A549 (cell line): ENCODE data around the gene SLC1A2. TPM values are rescaled to one million over a fixed set of nuclear protein-coding genes. Genes with fewer than 3 reads are reported as not detected.

Experiments used
- ATAC-seq, 2 experiments: fragments of 200-7000 bp in 1 of 2; fragments of >200 bp in 1 of 2; cut with Nextera tagmentation in 1 of 2; cut with Tn5 transposase in 1 of 2; 3 replicates each; pipeline versions ENCODE4 v1.8.0 to v1.9.1; 2018 to 2020; ENCODE audit warnings: mild to moderate bottlenecking in 1 of 2, moderate library complexity in 1 of 2
- CTCF ChIA-PET: fragments of 300-600 bp; sonication (Branson Sonifier 250); formaldehyde crosslinking; extraction: SDS; loops from one replicate; lab custom pipeline; 2021; ENCODE audit warnings: antibody characterized with exemption, inconsistent platforms; lab: Yijun Ruan, JAX
- POLR2A ChIA-PET: fragments of 350-600 bp; formaldehyde crosslinking; extraction: SDS; loops from one replicate; lab custom pipeline; 2021; ENCODE audit warnings: antibody characterized with exemption, inconsistent platforms; lab: Yijun Ruan, JAX
- DNase-seq, 2 experiments: peaks; one replicate each; pipeline versions ENCODE4 v3.0.0 to v3.0.0-alpha.2; 2011 to 2016; ENCODE audit warnings: low read depth in 1 of 2, low spot score in 1 of 2
- FAIRE-seq: peaks from 2 replicates; lab custom pipeline; 2011; peaks lifted over from hg19 to GRCh38; lab: Jason Lieb, UNC
- H3K27ac ChIP-seq, 2 experiments: fragments of >200 bp; sonication (Bioruptor Twin); formaldehyde crosslinking; 3 replicates each; pipeline ENCODE4 v1.5.1; 2016 to 2017
- H3K4me1 ChIP-seq: fragments of >200 bp; sonication (Bioruptor Twin); formaldehyde crosslinking; 3 replicates; pipeline ENCODE4 v1.6.1; 2016
- H3K4me2 ChIP-seq: fragments of >200 bp; sonication (Bioruptor Twin); formaldehyde crosslinking; 3 replicates; pipeline ENCODE4 v1.6.1; 2016
- H3K4me3 ChIP-seq: fragments of >200 bp; sonication (Bioruptor Twin); formaldehyde crosslinking; 3 replicates; pipeline ENCODE4 v1.5.1; 2016
- H3K9me3 ChIP-seq: fragments of >200 bp; sonication (Bioruptor Twin); formaldehyde crosslinking; 3 replicates; pipeline ENCODE4 v1.6.1; 2016
- FOSB ChIP-seq: fragments of 250-450 bp; sonication (Bioruptor Pico); IDR thresholded peaks from 2 replicates; pipeline ENCODE4 v1.5.0; 2020; ENCODE audit warnings: mild to moderate bottlenecking, moderate library complexity
- FOSL2 ChIP-seq, 2 experiments: fragments of 450-650 bp in 1 of 2; fragments of >200 bp in 1 of 2; sonication (Bioruptor Twin) in 1 of 2; formaldehyde crosslinking; IDR thresholded peaks; 2 replicates each; pipeline versions ENCODE4 v1.5.0 to v1.6.1; 2016 to 2020; ENCODE audit warnings: mild to moderate bottlenecking in 1 of 2, moderate library complexity in 1 of 2
- FOXS1 ChIP-seq: fragments of 250-450 bp; sonication (Bioruptor Pico); IDR thresholded peaks from 2 replicates; pipeline ENCODE4 v1.5.0; 2020; ENCODE audit warnings: mild to moderate bottlenecking, moderate library complexity
- GATA3 ChIP-seq: IDR thresholded peaks from 2 replicates; pipeline ENCODE4 v1.6.1; 2012; ENCODE audit warnings: borderline replicate concordance
- JUNB ChIP-seq: fragments of >200 bp; sonication (Bioruptor Twin); formaldehyde crosslinking; IDR thresholded peaks from 2 replicates; pipeline ENCODE4 v1.6.1; 2016
- MAZ ChIP-seq: fragments of 150-350 bp; IDR thresholded peaks from 2 replicates; pipeline ENCODE4 v1.6.1; 2014; ENCODE audit warnings: antibody characterized with exemption, low read depth, low read length, borderline replicate concordance
- PHF8 ChIP-seq: fragments of 200-600 bp; sonication (generic); IDR thresholded peaks from 2 replicates; pipeline ENCODE4 v1.6.1; 2016; ENCODE audit warnings: low read depth, mild to moderate bottlenecking, antibody characterized with exemption, moderate library complexity, borderline replicate concordance
- POLR2A ChIP-seq: IDR thresholded peaks from 2 replicates; pipeline ENCODE4 v1.6.1; 2012; ENCODE audit warnings: mild to moderate bottlenecking, low read length
- RAD21 ChIP-seq, 2 experiments: fragments of >200 bp in 1 of 2; sonication (Bioruptor Twin) in 1 of 2; formaldehyde crosslinking in 1 of 2; IDR thresholded peaks in 1 of 2; conservative IDR thresholded peaks in 1 of 2; 2 replicates in 1 of 2; 3 replicates in 1 of 2; pipeline ENCODE4 v1.6.1; 2012 to 2018; ENCODE audit warnings: inconsistent platforms in 1 of 2
- RARB ChIP-seq: fragments of 250-450 bp; sonication (Bioruptor Pico); IDR thresholded peaks from 2 replicates; pipeline ENCODE4 v1.8.0; 2021; ENCODE audit warnings: mild to moderate bottlenecking, moderate library complexity
- RFX5 ChIP-seq: fragments of 450-650 bp; IDR thresholded peaks from 2 replicates; pipeline ENCODE4 v1.7.1; 2014; ENCODE audit warnings: antibody characterized with exemption, mild to moderate bottlenecking, moderate library complexity
- RNF2 ChIP-seq: fragments of 200-600 bp; sonication (generic); IDR thresholded peaks from 2 replicates; pipeline ENCODE4 v1.6.1; 2016; ENCODE audit warnings: low read depth, mild to moderate bottlenecking, antibody characterized with exemption, moderate library complexity, borderline replicate concordance
- SMC3 ChIP-seq: fragments of >200 bp; sonication (Bioruptor Twin); formaldehyde crosslinking; IDR thresholded peaks from 3 replicates; pipeline ENCODE4 v1.6.1; 2018; ENCODE audit warnings: inconsistent platforms
- WGBS: methylation state at CpG from one replicate; pipeline ENCODE4 v1.1.6; 2017; ENCODE audit errors: missing lambda C conversion rate; 5-methylcytosine and 5-hydroxymethylcytosine counted together
- polyA plus RNA-seq, 4 experiments: library from polyadenylated mRNA; depleted of rRNA in 3 of 4; stranded (reverse); fragments of >200 nt; fragmentation: RNase III in 1 of 4; extraction: RNeasy Plus Mini Kit Qiagen cat#74134 plus additional on column Dnase treatment in 1 of 4; gene quantifications; 2 replicates in 3 of 4; 3 replicates in 1 of 4; pipeline ENCODE4 v1.2.3, GENCODE V29; 2011 to 2017
- TF ChIP-seq, protein P1 (sequence below): fragments of 450-650 bp; IDR thresholded peaks from 2 replicates; pipeline ENCODE4 v1.6.1; 2014; ENCODE audit warnings: antibody characterized with exemption
- TF ChIP-seq, protein P2 (sequence below): IDR thresholded peaks from 2 replicates; pipeline ENCODE4 v1.6.1; 2012; ENCODE audit warnings: low read depth, borderline replicate concordance
- TF ChIP-seq, protein P3 (sequence below): IDR thresholded peaks from 2 replicates; pipeline ENCODE4 v1.6.1; 2012
- TF ChIP-seq, protein P4 (sequence below): IDR thresholded peaks from 2 replicates; pipeline ENCODE4 v1.6.1; 2012

The SLC1A2 gene
- polyA plus RNA-seq, 2 of the 4 experiments (the other 2 are of a cell fraction) = 0.01 to 0.14 TPM

DNA sequence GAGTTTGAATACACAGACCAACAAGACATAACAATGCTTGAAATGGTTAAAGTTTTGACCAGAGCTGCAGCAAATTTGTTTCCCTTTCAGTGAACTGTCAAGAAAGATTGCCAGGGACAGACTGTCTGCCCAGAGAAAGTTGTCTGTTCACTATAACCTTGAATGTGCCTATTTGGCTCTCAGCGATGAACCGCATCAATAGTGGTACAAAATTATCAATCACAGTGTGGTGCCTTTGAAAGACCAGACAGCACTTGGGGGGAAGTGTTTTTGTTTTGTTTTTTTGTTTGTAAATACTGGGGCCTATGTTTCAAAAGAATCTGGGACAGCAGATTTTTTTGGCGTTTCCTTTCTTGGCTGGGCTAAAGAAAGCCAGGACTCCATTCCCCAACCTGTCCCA is 157.3 kb downstream of the SLC1A2 start:
- no peak overlapping the region for H3K4me2 ChIP-seq
- WGBS = 86% methylated on average over 3 of the region's 3 CpGs
- no peak for ATAC-seq
- FAIRE-seq = no peak
- POLR2A ChIA-PET = no interaction called here
- H3K4me3 ChIP-seq = no peak overlapping the region
- peaks cover 16% of the 10 kb centered on the region for H3K4me1 ChIP-seq
- DNase-seq = no peak
- no peaks in the 10 kb centered on the region for H3K9me3 ChIP-seq
- CTCF ChIA-PET = interaction anchor here (1.0 kb wide), 1 partner anchor 18 kb away, joined by 3 read pairs; no protein-coding TSS in a partner anchor
- TF ChIP-seq, protein P1, sequence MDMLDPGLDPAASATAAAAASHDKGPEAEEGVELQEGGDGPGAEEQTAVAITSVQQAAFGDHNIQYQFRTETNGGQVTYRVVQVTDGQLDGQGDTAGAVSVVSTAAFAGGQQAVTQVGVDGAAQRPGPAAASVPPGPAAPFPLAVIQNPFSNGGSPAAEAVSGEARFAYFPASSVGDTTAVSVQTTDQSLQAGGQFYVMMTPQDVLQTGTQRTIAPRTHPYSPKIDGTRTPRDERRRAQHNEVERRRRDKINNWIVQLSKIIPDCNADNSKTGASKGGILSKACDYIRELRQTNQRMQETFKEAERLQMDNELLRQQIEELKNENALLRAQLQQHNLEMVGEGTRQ = no peak
- TF ChIP-seq, protein P2, sequence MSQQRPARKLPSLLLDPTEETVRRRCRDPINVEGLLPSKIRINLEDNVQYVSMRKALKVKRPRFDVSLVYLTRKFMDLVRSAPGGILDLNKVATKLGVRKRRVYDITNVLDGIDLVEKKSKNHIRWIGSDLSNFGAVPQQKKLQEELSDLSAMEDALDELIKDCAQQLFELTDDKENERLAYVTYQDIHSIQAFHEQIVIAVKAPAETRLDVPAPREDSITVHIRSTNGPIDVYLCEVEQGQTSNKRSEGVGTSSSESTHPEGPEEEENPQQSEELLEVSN = no peak
- TF ChIP-seq RARB (CRISPR knock-in tag) (no peak), PHF8 (no peak), MAZ (no peak)
- H3K27ac ChIP-seq = no peak overlapping the region

DNA sequence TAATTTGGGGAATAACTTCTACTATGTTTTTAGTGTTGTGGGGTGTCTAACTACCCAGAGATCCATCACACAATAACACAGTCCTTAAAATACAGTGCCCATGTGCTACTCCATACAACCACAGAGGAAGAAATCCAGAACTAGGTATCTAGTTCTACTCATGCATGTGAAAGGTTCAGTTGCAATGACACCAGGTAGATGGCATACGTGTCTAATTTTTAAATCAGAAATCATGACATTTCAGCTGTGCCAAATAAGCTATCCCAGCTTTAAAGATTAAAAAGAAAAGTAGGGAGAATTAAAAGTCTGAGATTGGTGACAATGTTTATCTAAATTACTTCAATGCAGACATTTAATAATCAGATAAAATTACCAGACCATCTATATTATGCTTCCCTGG is 158.2 kb downstream of the SLC1A2 start:
- H3K9me3 ChIP-seq = no peaks in the 10 kb centered on the region
- H3K4me1 ChIP-seq = peaks cover 16% of the 10 kb centered on the region
- H3K27ac ChIP-seq = no peak overlapping the region; a peak in 1 of 6 replicates
- no peak overlapping the region for H3K4me3 ChIP-seq
- H3K4me2 ChIP-seq = peak overlapping the region; percentile 81
- peak; percentile 49 to 50; a peak in 3 of 6 replicates for ATAC-seq
- ChIA-PET CTCF (interaction anchor here (0.6 to 1.9 kb wide), 6 partner anchors 10 to 252 kb away, joined by 3 to 4 read pairs (median 3); no protein-coding TSS in a partner anchor), POLR2A (no interaction called here)
- WGBS = 66% methylated on average over 1 of the region's 1 CpG
- no peak for DNase-seq
- FAIRE-seq = peak; percentile 46
- TF ChIP-seq RAD21 (conservative IDR thresholded peaks at IDR 0.05 in 1 of 2, IDR thresholded peaks at IDR 0.05 in 1 of 2) (peak in 1 of 2 experiments; percentile 18; a peak in 1 of 5 replicates), FOXS1 (CRISPR knock-in tag) (no peak)

DNA sequence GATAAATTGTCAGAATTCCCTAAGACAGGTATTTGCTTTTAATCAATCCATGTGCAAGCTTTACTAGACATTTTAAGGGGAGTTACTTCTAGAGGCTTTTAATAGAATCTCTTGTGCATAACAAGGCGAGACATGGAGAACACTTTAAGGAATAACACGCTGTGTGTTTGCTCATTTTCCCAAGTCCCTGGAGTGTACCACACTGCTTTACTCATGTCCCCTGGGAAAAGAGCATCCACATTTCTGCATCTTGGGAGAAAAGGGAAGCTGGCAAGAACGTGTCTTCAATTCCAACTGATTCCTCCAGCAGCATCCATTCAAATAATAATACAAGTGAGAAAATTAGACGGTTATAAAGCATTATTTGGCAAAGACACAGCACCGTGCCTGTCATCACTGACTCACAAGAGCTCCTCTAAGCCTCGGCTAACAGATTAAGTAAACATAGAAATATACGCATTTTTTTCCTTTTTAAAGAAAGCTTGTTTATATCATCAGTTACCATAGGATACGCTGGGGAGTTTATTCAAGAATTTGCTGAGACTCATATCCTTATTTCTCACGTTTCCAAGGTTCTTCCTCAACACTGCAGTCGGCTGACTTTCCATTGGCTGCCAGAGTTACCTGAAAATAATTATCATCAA is 158.9 kb downstream of the SLC1A2 start:
- peak; percentile 91 to 95 for ATAC-seq
- Histone ChIP-seq H3K4me1 (peaks cover 16% of the 10 kb centered on the region), H3K9me3 (no peaks in the 10 kb centered on the region), H3K4me2 (peak overlapping the region; percentile 81), H3K27ac (peak overlapping the region in 1 of 2 experiments; percentile 64; a peak in 3 of 6 replicates), H3K4me3 (peak overlapping the region; percentile 12; the same call in 2 of the 3 replicates)
- WGBS = 4% methylated on average over 10 of the region's 10 CpGs
- ChIA-PET POLR2A (no interaction called here), CTCF (interaction anchor here (1.0 to 1.9 kb wide), 4 partner anchors 10 to 252 kb away, joined by 3 to 4 read pairs (median 3); no protein-coding TSS in a partner anchor)
- TF ChIP-seq, protein P3, sequence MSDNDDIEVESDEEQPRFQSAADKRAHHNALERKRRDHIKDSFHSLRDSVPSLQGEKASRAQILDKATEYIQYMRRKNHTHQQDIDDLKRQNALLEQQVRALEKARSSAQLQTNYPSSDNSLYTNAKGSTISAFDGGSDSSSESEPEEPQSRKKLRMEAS = no peak
- no peak for TF ChIP-seq FOSB (CRISPR knock-in tag)
- TF ChIP-seq, protein P4, sequence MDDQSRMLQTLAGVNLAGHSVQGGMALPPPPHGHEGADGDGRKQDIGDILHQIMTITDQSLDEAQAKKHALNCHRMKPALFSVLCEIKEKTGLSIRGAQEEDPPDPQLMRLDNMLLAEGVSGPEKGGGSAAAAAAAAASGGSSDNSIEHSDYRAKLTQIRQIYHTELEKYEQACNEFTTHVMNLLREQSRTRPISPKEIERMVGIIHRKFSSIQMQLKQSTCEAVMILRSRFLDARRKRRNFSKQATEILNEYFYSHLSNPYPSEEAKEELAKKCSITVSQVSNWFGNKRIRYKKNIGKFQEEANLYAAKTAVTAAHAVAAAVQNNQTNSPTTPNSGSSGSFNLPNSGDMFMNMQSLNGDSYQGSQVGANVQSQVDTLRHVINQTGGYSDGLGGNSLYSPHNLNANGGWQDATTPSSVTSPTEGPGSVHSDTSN = no peak
- TF ChIP-seq GATA3 = peak; percentile 31; the same call in 1 of the 2 replicates
- TF ChIP-seq FOSL2 (IDR thresholded peaks at IDR 0.05) = no peak
- TF ChIP-seq FOSL2 (CRISPR knock-in tag; IDR thresholded peaks at IDR 0.05) = peak; percentile 79
- no peak for TF ChIP-seq POLR2A
- no peak for TF ChIP-seq SMC3
- peak; percentile 61 for TF ChIP-seq JUNB
- TF ChIP-seq RFX5 = no peak
- DNase-seq = peak; percentile 30 to 69
- peak; percentile 78 for FAIRE-seq

DNA sequence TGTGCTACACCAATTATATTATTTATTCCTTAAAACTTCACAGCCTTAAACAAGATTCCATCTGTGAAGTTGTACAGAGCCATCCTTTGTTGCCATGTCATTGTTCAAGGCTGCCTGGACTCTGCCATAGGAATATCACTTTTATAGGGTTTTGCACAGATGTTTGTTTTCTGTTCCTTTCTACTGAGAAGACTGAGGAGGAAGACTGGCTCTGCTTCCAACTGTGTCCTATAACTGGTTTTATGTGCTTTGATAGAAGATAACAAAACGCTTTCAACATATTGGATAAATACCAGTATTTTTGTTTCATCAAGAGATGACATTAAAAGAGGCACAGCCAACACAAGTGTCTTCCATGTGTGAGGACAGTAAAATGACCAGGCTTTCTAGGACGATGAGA is 159.8 kb downstream of the SLC1A2 start:
- CTCF ChIA-PET = interaction anchor here (1.9 kb wide), 1 partner anchor 251 kb away, joined by 4 read pairs; no protein-coding TSS in a partner anchor
- no peak overlapping the region for H3K4me2 ChIP-seq
- H3K27ac ChIP-seq = no peak overlapping the region
- no peak for TF ChIP-seq GATA3
- no peak for TF ChIP-seq RNF2
- no peak overlapping the region for H3K4me3 ChIP-seq
- ATAC-seq (no peak), DNase-seq (no peak), FAIRE-seq (peak; percentile 39)
- peaks cover 16% of the 10 kb centered on the region for H3K4me1 ChIP-seq
- 74% methylated on average over 2 of the region's 2 CpGs for WGBS
- POLR2A ChIA-PET = no interaction called here
- H3K9me3 ChIP-seq = no peaks in the 10 kb centered on the region
